Measurements from ENCODE around the gene TOP2A. TPM values are rescaled to one million over a fixed set of nuclear protein-coding genes. Genes with fewer than 3 reads are reported as not detected.

Gene TOP2A
- total RNA-seq, 4 donors from 2014 or later, result 8.1 to 45.2 (median 22.2) TPM

- no peak overlapping the region for H3K4me3 ChIP-seq
- TF ChIP-seq POLR2AphosphoS5 (IDR thresholded peaks at IDR 0.05) (no peak), EP300 (IDR thresholded peaks at IDR 0.05) (no peak), POLR2A (IDR thresholded peaks at IDR 0.05) (no peak), CTCF (IDR thresholded peaks at IDR 0.05) (no peak)
- DNase-seq (ENCODE audit: low spot score in 2 of 2), result no peak
- H3K27me3 ChIP-seq, result no peaks in the 10 kb centered on the region
- no peaks in the 10 kb centered on the region for H3K9me3 ChIP-seq
- peaks cover 23% of the 10 kb centered on the region for H3K36me3 ChIP-seq
- H3K4me1 ChIP-seq, result peaks cover 67% of the 10 kb centered on the region
- H3K27ac ChIP-seq, result no peak overlapping the region
- 79% methylated on average over 12 of the region's 12 CpGs for WGBS
These were observed 41.3 kb upstream of the TOP2A start for GRCh38 chr17:40458851-40459482.

- Histone ChIP-seq H3K27ac (no peak overlapping the region), H3K36me3 (peaks cover 31% of the 10 kb centered on the region), H3K4me3 (no peak overlapping the region), H3K9me3 (no peaks in the 10 kb centered on the region), H3K4me1 (peaks cover 67% of the 10 kb centered on the region), H3K27me3 (no peaks in the 10 kb centered on the region)
- 27% methylated on average over 11 of the region's 16 CpGs for WGBS
- peak in 1 of 3 donors; percentile 16 for TF ChIP-seq POLR2AphosphoS5 (IDR thresholded peaks at IDR 0.05)
- TF ChIP-seq CTCF (IDR thresholded peaks at IDR 0.05), result no peak
- TF ChIP-seq POLR2A (IDR thresholded peaks at IDR 0.05), result no peak
- TF ChIP-seq EP300 (IDR thresholded peaks at IDR 0.05), result no peak
- DNase-seq (ENCODE audit: low spot score in 2 of 2), result no peak
These were observed 40.5 kb upstream of the TOP2A start for GRCh38 chr17:40457964-40458791.

GRCh38 chr17:40457369-40457768 is 39.7 kb upstream of the TOP2A start:
- Histone ChIP-seq H3K36me3 (peaks cover 38% of the 10 kb centered on the region), H3K27me3 (no peaks in the 10 kb centered on the region), H3K9me3 (no peaks in the 10 kb centered on the region), H3K27ac (peak overlapping the region; percentile 50), H3K4me1 (peaks cover 65% of the 10 kb centered on the region), H3K4me3 (no peak overlapping the region)
- DNase-seq (ENCODE audit: low spot score in 2 of 2), result no peak
- TF ChIP-seq POLR2AphosphoS5 (IDR thresholded peaks at IDR 0.05), result no peak
- no peak for TF ChIP-seq POLR2A (IDR thresholded peaks at IDR 0.05)
- TF ChIP-seq CTCF (IDR thresholded peaks at IDR 0.05), result no peak
- no peak for TF ChIP-seq EP300 (IDR thresholded peaks at IDR 0.05)
- 73% methylated on average over 3 of the region's 3 CpGs for WGBS

GRCh38 chr17:40456396-40456951 is 38.8 kb upstream of the TOP2A start:
- TF ChIP-seq POLR2AphosphoS5 (IDR thresholded peaks at IDR 0.05) (no peak), POLR2A (IDR thresholded peaks at IDR 0.05) (no peak), CTCF (IDR thresholded peaks at IDR 0.05) (no peak), EP300 (IDR thresholded peaks at IDR 0.05) (no peak)
- H3K27me3 ChIP-seq, result no peaks in the 10 kb centered on the region
- H3K4me1 ChIP-seq, result peaks cover 65% of the 10 kb centered on the region
- peak overlapping the region; percentile 50 for H3K27ac ChIP-seq
- H3K36me3 ChIP-seq, result peaks cover 38% of the 10 kb centered on the region
- no peak overlapping the region for H3K4me3 ChIP-seq
- H3K9me3 ChIP-seq, result no peaks in the 10 kb centered on the region
- WGBS, result 75% methylated on average over 4 of the region's 16 CpGs
- DNase-seq (ENCODE audit: low spot score in 2 of 2), result no peak

GRCh38 chr17:40454613-40454995 is 36.9 kb upstream of the TOP2A start:
- Histone ChIP-seq H3K4me3 (no peak overlapping the region), H3K9me3 (no peaks in the 10 kb centered on the region), H3K27ac (no peak overlapping the region), H3K36me3 (peaks cover 38% of the 10 kb centered on the region), H3K4me1 (peaks cover 67% of the 10 kb centered on the region), H3K27me3 (no peaks in the 10 kb centered on the region)
- no peak for DNase-seq (ENCODE audit: low spot score in 2 of 2)
- 55% methylated on average over 2 of the region's 2 CpGs for WGBS
- TF ChIP-seq POLR2A (IDR thresholded peaks at IDR 0.05) (no peak), EP300 (IDR thresholded peaks at IDR 0.05) (no peak), CTCF (IDR thresholded peaks at IDR 0.05) (no peak), POLR2AphosphoS5 (IDR thresholded peaks at IDR 0.05) (no peak)
